HEK293 (cell line): ENCODE measurements around the gene NYAP2.

Source experiments
- CTCF ChIA-PET: fragments of 350-600 bp; formaldehyde crosslinking; extraction: SDS; loops from one replicate; lab custom pipeline; 2021; ENCODE audit warnings: antibody characterized with exemption; lab: Yijun Ruan, JAX
- POLR2A ChIA-PET: fragments of 300-600 bp; formaldehyde crosslinking; extraction: SDS; loops from one replicate; lab custom pipeline; 2020; ENCODE audit warnings: antibody characterized with exemption, inconsistent platforms; lab: Yijun Ruan, JAX
- H3K27ac ChIP-seq: fragments of 200-500 bp; sonication (Bioruptor generic); 2 replicates; pipeline ENCODE4 v1.5.1; 2014; ENCODE audit warnings: low read depth, low read length, control low read depth, inconsistent platforms; ENCODE audit errors: extremely low read depth
- H3K36me3 ChIP-seq, 2 experiments: fragments of 200-500 bp in 1 of 2; sonication (Bioruptor generic) in 1 of 2; 1 replicate in 1 of 2; 2 replicates in 1 of 2; pipeline ENCODE4 v1.5.1; 2014 to 2017; ENCODE audit warnings: inconsistent platforms in 2 of 2, low read length in 2 of 2; ENCODE audit not compliant: control insufficient read depth in 2 of 2, insufficient read depth in 1 of 2
- H3K4me1 ChIP-seq: fragments of 200-500 bp; sonication (Bioruptor generic); 2 replicates; pipeline ENCODE4 v1.5.1; 2014; ENCODE audit warnings: mild to moderate bottlenecking, low read length, inconsistent platforms; ENCODE audit not compliant: control insufficient read depth, insufficient read depth
- H3K4me3 ChIP-seq: 2 replicates; pipeline ENCODE4 v1.5.1; 2011; ENCODE audit warnings: low read depth, mild to moderate bottlenecking, control low read depth, low read length, moderate library complexity
- H3K9me3 ChIP-seq: fragments of 200-500 bp; sonication (Bioruptor generic); 2 replicates; pipeline ENCODE4 v1.5.1; 2014; ENCODE audit warnings: low read depth, low read length, inconsistent platforms; ENCODE audit not compliant: control insufficient read depth, insufficient read depth
- RBAK ChIP-seq: fragments of 450-650 bp; formaldehyde crosslinking; IDR thresholded peaks from 2 replicates; pipeline ENCODE4 v1.5.1; 2016; ENCODE audit warnings: missing biosample characterization, missing genetic modification characterization
- ZBTB21 ChIP-seq: fragments of 450-650 bp; formaldehyde crosslinking; IDR thresholded peaks from 2 replicates; pipeline ENCODE4 v1.5.1; 2017; ENCODE audit warnings: missing biosample characterization, missing genetic modification characterization
- ZNF175 ChIP-seq: fragments of 450-650 bp; formaldehyde crosslinking; IDR thresholded peaks from 2 replicates; pipeline ENCODE4 v1.5.1; 2016; ENCODE audit warnings: missing biosample characterization, missing genetic modification characterization
- ZNF37A ChIP-seq: fragments of 450-650 bp; IDR thresholded peaks from 2 replicates; pipeline ENCODE4 v1.5.1; 2018; ENCODE audit warnings: missing biosample characterization, missing genetic modification characterization
- ZNF391 ChIP-seq: fragments of 450-650 bp; formaldehyde crosslinking; IDR thresholded peaks from 2 replicates; pipeline ENCODE4 v1.5.1; 2016; ENCODE audit warnings: low read depth, missing biosample characterization, missing genetic modification characterization, borderline replicate concordance
- ZNF510 ChIP-seq: fragments of 450-650 bp; formaldehyde crosslinking; IDR thresholded peaks from 2 replicates; pipeline ENCODE4 v1.5.1; 2018; ENCODE audit warnings: mild to moderate bottlenecking, missing genetic modification characterization, missing biosample characterization; ENCODE audit not compliant: insufficient replicate concordance
- ZNF529 ChIP-seq: fragments of 450-650 bp; formaldehyde crosslinking; IDR thresholded peaks from 2 replicates; pipeline ENCODE4 v1.5.1; 2017; ENCODE audit warnings: missing genetic modification characterization, missing biosample characterization; ENCODE audit not compliant: insufficient replicate concordance
- ZNF558 ChIP-seq: fragments of 450-650 bp; formaldehyde crosslinking; IDR thresholded peaks from 2 replicates; pipeline ENCODE4 v1.5.1; 2016; ENCODE audit warnings: missing biosample characterization, missing genetic modification characterization
- ZNF580 ChIP-seq: fragments of 450-650 bp; formaldehyde crosslinking; IDR thresholded peaks from 2 replicates; pipeline ENCODE4 v1.5.1; 2016; ENCODE audit warnings: missing biosample characterization, missing genetic modification characterization
- ZNF623 ChIP-seq: fragments of 450-650 bp; formaldehyde crosslinking; IDR thresholded peaks from 2 replicates; pipeline ENCODE4 v1.5.1; 2016; ENCODE audit warnings: missing biosample characterization, missing genetic modification characterization
- ZNF624 ChIP-seq: fragments of 450-650 bp; formaldehyde crosslinking; IDR thresholded peaks from 2 replicates; pipeline ENCODE4 v1.5.1; 2017; ENCODE audit warnings: missing biosample characterization, missing genetic modification characterization
- ZNF626 ChIP-seq: fragments of 450-650 bp; sonication (Bioruptor Pico); formaldehyde crosslinking; IDR thresholded peaks from 2 replicates; pipeline ENCODE4 v1.5.1; 2018; ENCODE audit warnings: missing biosample characterization, missing genetic modification characterization, inconsistent platforms
- ZNF658 ChIP-seq: fragments of 450-650 bp; formaldehyde crosslinking; IDR thresholded peaks from 2 replicates; pipeline ENCODE4; 2016; ENCODE audit warnings: missing biosample characterization, missing genetic modification characterization
- ZNF660 ChIP-seq: fragments of 450-650 bp; IDR thresholded peaks from 2 replicates; pipeline ENCODE4 v1.5.1; 2018; ENCODE audit warnings: missing biosample characterization, mild to moderate bottlenecking, missing genetic modification characterization
- ZNF670 ChIP-seq: fragments of 450-650 bp; formaldehyde crosslinking; IDR thresholded peaks from 2 replicates; pipeline ENCODE4 v1.5.1; 2016; ENCODE audit warnings: missing biosample characterization, missing genetic modification characterization, low read depth
- TF ChIP-seq, protein P1 (sequence below): fragments of 450-650 bp; formaldehyde crosslinking; IDR thresholded peaks from 2 replicates; pipeline ENCODE4 v1.5.1; 2016; ENCODE audit warnings: missing biosample characterization, missing genetic modification characterization
- TF ChIP-seq, protein P2 (sequence below): fragments of 450-650 bp; formaldehyde crosslinking; IDR thresholded peaks from 2 replicates; pipeline ENCODE4 v1.5.1; 2016; ENCODE audit warnings: missing biosample characterization, missing genetic modification characterization

Gene NYAP2

GRCh38 chr2:225456619-225457260 is 57.2 kb downstream of the NYAP2 start:
- ChIA-PET CTCF (interaction anchor here (1.3 kb wide), 1 partner anchor 26 kb away, joined by 3 read pairs; no protein-coding TSS in a partner anchor), POLR2A (no interaction called here)
- no peak overlapping the region for H3K27ac ChIP-seq
- no peaks in the 10 kb centered on the region for H3K4me1 ChIP-seq
- H3K36me3 ChIP-seq, result no peaks in the 10 kb centered on the region
- no peak overlapping the region for H3K4me3 ChIP-seq
- no peaks in the 10 kb centered on the region for H3K9me3 ChIP-seq
- TF ChIP-seq ZNF580 (tag by site-specific recombination), result no peak
- TF ChIP-seq, protein P1, sequence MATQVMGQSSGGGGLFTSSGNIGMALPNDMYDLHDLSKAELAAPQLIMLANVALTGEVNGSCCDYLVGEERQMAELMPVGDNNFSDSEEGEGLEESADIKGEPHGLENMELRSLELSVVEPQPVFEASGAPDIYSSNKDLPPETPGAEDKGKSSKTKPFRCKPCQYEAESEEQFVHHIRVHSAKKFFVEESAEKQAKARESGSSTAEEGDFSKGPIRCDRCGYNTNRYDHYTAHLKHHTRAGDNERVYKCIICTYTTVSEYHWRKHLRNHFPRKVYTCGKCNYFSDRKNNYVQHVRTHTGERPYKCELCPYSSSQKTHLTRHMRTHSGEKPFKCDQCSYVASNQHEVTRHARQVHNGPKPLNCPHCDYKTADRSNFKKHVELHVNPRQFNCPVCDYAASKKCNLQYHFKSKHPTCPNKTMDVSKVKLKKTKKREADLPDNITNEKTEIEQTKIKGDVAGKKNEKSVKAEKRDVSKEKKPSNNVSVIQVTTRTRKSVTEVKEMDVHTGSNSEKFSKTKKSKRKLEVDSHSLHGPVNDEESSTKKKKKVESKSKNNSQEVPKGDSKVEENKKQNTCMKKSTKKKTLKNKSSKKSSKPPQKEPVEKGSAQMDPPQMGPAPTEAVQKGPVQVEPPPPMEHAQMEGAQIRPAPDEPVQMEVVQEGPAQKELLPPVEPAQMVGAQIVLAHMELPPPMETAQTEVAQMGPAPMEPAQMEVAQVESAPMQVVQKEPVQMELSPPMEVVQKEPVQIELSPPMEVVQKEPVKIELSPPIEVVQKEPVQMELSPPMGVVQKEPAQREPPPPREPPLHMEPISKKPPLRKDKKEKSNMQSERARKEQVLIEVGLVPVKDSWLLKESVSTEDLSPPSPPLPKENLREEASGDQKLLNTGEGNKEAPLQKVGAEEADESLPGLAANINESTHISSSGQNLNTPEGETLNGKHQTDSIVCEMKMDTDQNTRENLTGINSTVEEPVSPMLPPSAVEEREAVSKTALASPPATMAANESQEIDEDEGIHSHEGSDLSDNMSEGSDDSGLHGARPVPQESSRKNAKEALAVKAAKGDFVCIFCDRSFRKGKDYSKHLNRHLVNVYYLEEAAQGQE (tag by site-specific recombination), result no peak
- no peak for TF ChIP-seq ZNF670 (tag by site-specific recombination)

- Histone ChIP-seq H3K9me3 (no peaks in the 10 kb centered on the region), H3K4me1 (no peaks in the 10 kb centered on the region), H3K4me3 (no peak overlapping the region), H3K36me3 (no peaks in the 10 kb centered on the region), H3K27ac (no peak overlapping the region)
- CTCF ChIA-PET, result no interaction called here
- no peak for TF ChIP-seq ZNF175 (tag by site-specific recombination)
- no peak for TF ChIP-seq ZNF626 (tag by site-specific recombination)
- TF ChIP-seq ZNF37A (tag by site-specific recombination), result no peak
- TF ChIP-seq, protein P2, sequence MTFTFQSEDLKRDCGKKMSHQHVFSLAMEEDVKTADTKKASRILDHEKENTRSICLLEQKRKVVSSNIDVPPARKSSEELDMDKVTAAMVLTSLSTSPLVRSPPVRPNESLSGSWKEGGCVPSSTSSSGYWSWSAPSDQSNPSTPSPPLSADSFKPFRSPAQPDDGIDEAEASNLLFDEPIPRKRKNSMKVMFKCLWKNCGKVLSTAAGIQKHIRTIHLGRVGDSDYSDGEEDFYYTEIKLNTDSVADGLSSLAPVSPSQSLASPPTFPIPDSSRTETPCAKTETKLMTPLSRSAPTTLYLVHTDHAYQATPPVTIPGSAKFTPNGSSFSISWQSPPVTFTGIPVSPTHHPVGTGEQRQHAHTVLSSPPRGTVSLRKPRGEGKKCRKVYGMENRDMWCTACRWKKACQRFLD (tag by site-specific recombination), result no peak
- no peak for TF ChIP-seq ZNF658 (tag by site-specific recombination)
- POLR2A ChIA-PET, result no interaction called here
Measured at GRCh38 chr2:225457482-225457881, 58.0 kb downstream of the NYAP2 start.

DNA sequence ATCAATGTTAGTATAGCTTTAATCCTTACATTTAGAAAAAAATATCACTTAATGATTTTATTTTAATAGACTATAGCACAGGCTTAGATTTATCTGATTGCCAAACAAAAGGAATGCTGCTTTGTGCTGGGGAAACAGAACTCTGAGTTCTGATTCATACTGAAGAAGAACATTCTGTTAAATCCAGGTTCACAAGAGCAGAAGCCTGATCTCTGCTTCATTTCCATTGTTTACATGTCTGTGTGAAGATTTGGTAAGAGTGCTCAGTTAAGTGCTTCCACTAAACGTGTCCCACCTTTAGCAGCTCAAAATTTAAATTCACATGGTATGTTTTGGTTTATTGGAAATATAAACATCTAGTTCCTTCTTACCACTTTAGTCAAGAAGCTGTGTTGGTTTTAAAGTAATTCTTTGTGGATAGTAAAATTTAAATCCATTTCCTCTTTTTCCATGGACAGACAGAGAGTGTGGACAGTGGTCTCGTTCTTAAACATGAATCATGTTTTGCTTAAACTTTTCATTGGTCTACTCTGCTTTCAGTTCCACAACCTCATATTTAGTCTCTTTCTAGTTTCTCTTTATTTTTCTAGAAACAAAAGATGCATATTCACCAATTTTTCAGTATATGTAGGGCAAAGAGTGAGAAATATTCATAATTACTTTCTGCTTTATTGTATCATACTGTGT is 59.1 kb downstream of the NYAP2 start:
- Histone ChIP-seq H3K4me1 (no peaks in the 10 kb centered on the region), H3K27ac (no peak overlapping the region), H3K36me3 (no peaks in the 10 kb centered on the region), H3K4me3 (no peak overlapping the region), H3K9me3 (no peaks in the 10 kb centered on the region)
- ChIA-PET CTCF (interaction anchor here (0.6 to 1.0 kb wide), 2 partner anchors 85 to 175 kb away, joined by 3 to 4 read pairs; no protein-coding TSS in a partner anchor), POLR2A (no interaction called here)
- TF ChIP-seq ZNF529 (tag by site-specific recombination) (no peak), ZBTB21 (tag by site-specific recombination) (no peak), ZNF660 (tag by site-specific recombination) (no peak), ZNF558 (tag by site-specific recombination) (no peak), RBAK (tag by site-specific recombination) (no peak), ZNF391 (tag by site-specific recombination) (no peak), ZNF624 (tag by site-specific recombination) (no peak), ZNF670 (tag by site-specific recombination) (no peak), ZNF510 (tag by site-specific recombination) (no peak), ZNF623 (no peak)
